Natural killer cell treated with Interleukin-12 subunit alpha and Interleukin-12 subunit beta and Interleukin-15 and Interleukin-18, amount 100 ng/mL, for 72 hours (primary cell): ENCODE results near the gene GPX7. TPM values are rescaled to one million over a fixed set of nuclear protein-coding genes. Genes with fewer than 3 reads are reported as not detected.

Source experiments
- ATAC-seq, 2 donors: fragments of 150-1000 bp; cut with Tn5 transposase in 1 of 2; sonication (Bioruptor Pico), chemical (Tn5 transposase) in 1 of 2; 2 replicates each; pipeline ENCODE4 v1.10.0; 2021
- DNase-seq: peaks from one replicate; pipeline ENCODE4 v3.0.0; 2022; ENCODE audit warnings: low spot score
- H3K27ac Mint-ChIP-seq, 2 donors: 1 replicate in 1 of 2; 2 replicates in 1 of 2; pipeline ENCODE4 v1.8.0; 2022; ENCODE audit warnings: mixed read lengths in 2 of 2, mild to moderate bottlenecking in 1 of 2, moderate library complexity in 1 of 2
- H3K27me3 Mint-ChIP-seq, 2 donors: 1 replicate in 1 of 2; 2 replicates in 1 of 2; pipeline ENCODE4 v1.8.0; 2022; ENCODE audit warnings: mixed read lengths in 2 of 2
- H3K36me3 Mint-ChIP-seq: one replicate; pipeline ENCODE4 v1.8.0; 2022; ENCODE audit warnings: mixed read lengths
- H3K4me1 Mint-ChIP-seq, 2 donors: 1 replicate in 1 of 2; 2 replicates in 1 of 2; pipeline ENCODE4 v1.8.0; 2022; ENCODE audit warnings: low read depth in 2 of 2, mixed read lengths in 2 of 2, mild to moderate bottlenecking in 1 of 2
- H3K4me3 Mint-ChIP-seq: one replicate; pipeline ENCODE4 v1.8.0; 2022; ENCODE audit warnings: mixed read lengths
- H3K9me3 Mint-ChIP-seq: 2 replicates; pipeline ENCODE4 v1.8.0; 2022; ENCODE audit warnings: mixed read lengths
- total RNA-seq, 2 donors: library from RNA; stranded (reverse); gene quantifications; one replicate each; pipeline ENCODE4 v1.2.3, GENCODE V29; 2022

Gene GPX7
- total RNA-seq, 2 donors from 2014 or later = 17.3 to 23.2 TPM

DNA sequence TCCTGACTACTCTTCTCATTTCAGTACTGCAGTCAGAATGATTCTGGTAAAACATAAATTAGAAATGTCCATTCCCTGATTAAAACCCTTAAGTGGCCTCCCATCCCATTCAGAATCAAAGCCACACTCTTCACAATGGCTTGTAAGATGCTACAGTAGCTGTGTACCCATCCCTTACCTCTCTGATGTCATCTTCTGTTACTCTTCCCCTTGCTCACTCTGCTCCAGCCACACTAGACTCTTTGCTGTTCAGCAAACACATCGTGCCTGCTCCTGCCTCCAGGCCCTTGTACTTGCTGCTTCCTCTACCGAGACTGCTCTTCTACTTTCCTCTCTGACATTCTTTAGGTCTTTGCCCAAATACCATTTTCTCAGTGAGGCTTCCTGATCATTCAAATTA, 4.3 kb upstream of the GPX7 start:
- Mint-ChIP-seq H3K27ac (no peak overlapping the region), H3K9me3 (no peaks in the 10 kb centered on the region), H3K4me3 (no peak overlapping the region), H3K4me1 (peaks cover 12 to 14% of the 10 kb centered on the region in 2 donors), H3K27me3 (no peaks in the 10 kb centered on the region), H3K36me3 (no peaks in the 10 kb centered on the region)
- DNase-seq = no peak
- ATAC-seq = no peak

- DNase-seq (no peak), ATAC-seq (no peak)
- no peak overlapping the region for H3K27ac Mint-ChIP-seq
- no peaks in the 10 kb centered on the region for H3K27me3 Mint-ChIP-seq
- H3K9me3 Mint-ChIP-seq = no peaks in the 10 kb centered on the region
- H3K4me1 Mint-ChIP-seq = peaks cover 20 to 22% of the 10 kb centered on the region in 2 donors
- no peak overlapping the region for H3K4me3 Mint-ChIP-seq
- no peaks in the 10 kb centered on the region for H3K36me3 Mint-ChIP-seq
Measured at GRCh38 chr1:52598729-52599128, 3.4 kb upstream of the GPX7 start.

DNA sequence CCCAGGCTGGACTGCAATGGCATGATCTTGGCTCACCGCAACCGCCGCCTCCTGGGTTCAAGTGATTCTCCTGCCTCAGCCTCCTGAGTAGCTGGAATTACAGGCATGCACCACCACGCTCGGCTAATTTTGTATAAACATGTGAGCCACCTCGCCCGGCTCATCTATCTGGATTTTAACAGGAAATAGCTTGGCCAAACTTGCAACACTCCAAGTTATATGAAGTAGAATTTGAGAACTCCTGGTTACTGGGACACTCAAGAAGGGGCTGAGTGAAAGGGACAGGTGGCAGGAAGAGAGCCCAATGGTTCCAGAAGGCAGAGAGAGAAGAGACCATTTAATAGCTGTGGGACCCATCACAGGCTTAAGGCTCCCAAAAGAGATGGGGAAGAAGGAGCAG, 2.9 kb upstream of the GPX7 start:
- H3K27me3 Mint-ChIP-seq = no peaks in the 10 kb centered on the region
- DNase-seq (no peak), ATAC-seq (no peak)
- no peaks in the 10 kb centered on the region for H3K9me3 Mint-ChIP-seq
- H3K27ac Mint-ChIP-seq = no peak overlapping the region
- peaks cover 25 to 27% of the 10 kb centered on the region in 2 donors for H3K4me1 Mint-ChIP-seq
- H3K4me3 Mint-ChIP-seq = no peak overlapping the region
- H3K36me3 Mint-ChIP-seq = no peaks in the 10 kb centered on the region

- no peaks in the 10 kb centered on the region for H3K9me3 Mint-ChIP-seq
- no peak for DNase-seq
- H3K36me3 Mint-ChIP-seq = no peaks in the 10 kb centered on the region
- H3K27me3 Mint-ChIP-seq = no peaks in the 10 kb centered on the region
- H3K27ac Mint-ChIP-seq = peak overlapping the region; percentile 5 to 34
- peak overlapping the region; percentile 12 for H3K4me3 Mint-ChIP-seq
- H3K4me1 Mint-ChIP-seq = peaks cover 28 to 31% of the 10 kb centered on the region in 2 donors
- ATAC-seq = no peak
Measured at GRCh38 chr1:52600533-52601179, 1.5 kb upstream of the GPX7 start.

GRCh38 chr1:52601519-52601918, 652 bp upstream of the GPX7 start:
- H3K27ac Mint-ChIP-seq = peak overlapping the region; percentile 60 to 78
- no peaks in the 10 kb centered on the region for H3K27me3 Mint-ChIP-seq
- no peaks in the 10 kb centered on the region for H3K9me3 Mint-ChIP-seq
- peaks cover 31 to 32% of the 10 kb centered on the region in 2 donors for H3K4me1 Mint-ChIP-seq
- DNase-seq = no peak
- no peaks in the 10 kb centered on the region for H3K36me3 Mint-ChIP-seq
- peak overlapping the region; percentile 86 for H3K4me3 Mint-ChIP-seq
- ATAC-seq = no peak

DNA sequence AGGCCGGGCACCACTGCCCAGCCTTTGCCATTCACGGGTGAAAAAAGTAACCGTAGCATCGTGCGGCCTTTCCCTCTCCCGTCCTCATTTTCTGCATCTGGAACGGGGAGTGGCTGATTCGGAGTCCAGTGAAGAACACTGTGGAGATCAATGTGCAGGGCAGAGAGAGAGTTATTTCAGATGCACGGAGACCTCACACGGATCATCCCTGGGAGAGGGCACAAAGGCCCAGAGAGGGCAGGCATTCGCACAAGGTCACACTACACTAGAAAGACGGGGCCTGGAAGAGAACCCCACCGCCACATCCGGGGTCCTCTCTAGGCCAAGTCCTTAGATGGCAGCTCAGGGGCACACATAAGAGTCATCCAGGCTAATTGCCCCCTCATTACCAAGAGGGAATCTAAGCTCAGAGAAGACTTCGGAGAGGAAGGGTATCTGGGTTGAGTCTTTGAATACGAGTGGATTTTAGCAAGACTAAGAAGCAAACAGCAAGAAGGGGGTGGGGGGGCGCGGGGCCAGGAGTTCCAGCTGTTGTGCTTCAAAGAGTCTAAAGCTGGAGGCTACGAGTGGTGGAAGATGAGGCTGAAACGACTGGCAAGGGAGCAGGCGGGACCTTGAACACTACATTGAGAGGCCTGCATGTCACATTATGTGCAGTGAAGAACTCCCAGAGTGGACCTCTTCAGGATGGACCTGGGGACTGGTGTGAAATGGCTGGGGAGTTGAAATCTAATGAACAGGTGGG, 857 bp downstream of the GPX7 start:
- peaks cover 31 to 32% of the 10 kb centered on the region in 2 donors for H3K4me1 Mint-ChIP-seq
- H3K36me3 Mint-ChIP-seq = no peaks in the 10 kb centered on the region
- ATAC-seq (peak in 1 of 2 donors; percentile 48), DNase-seq (no peak)
- peak overlapping the region; percentile 84 for H3K4me3 Mint-ChIP-seq
- no peaks in the 10 kb centered on the region for H3K9me3 Mint-ChIP-seq
- no peaks in the 10 kb centered on the region for H3K27me3 Mint-ChIP-seq
- H3K27ac Mint-ChIP-seq = peak overlapping the region; percentile 78 to 89

- peak overlapping the region; percentile 84 for H3K4me3 Mint-ChIP-seq
- no peak for DNase-seq
- H3K9me3 Mint-ChIP-seq = no peaks in the 10 kb centered on the region
- peak overlapping the region; percentile 78 to 89 for H3K27ac Mint-ChIP-seq
- no peak for ATAC-seq
- H3K36me3 Mint-ChIP-seq = no peaks in the 10 kb centered on the region
- H3K27me3 Mint-ChIP-seq = no peaks in the 10 kb centered on the region
- peaks cover 30 to 31% of the 10 kb centered on the region in 2 donors for H3K4me1 Mint-ChIP-seq
Measured at GRCh38 chr1:52603630-52604029, 1.5 kb downstream of the GPX7 start.

GRCh38 chr1:52604063-52604770, 2.0 kb downstream of the GPX7 start:
- DNase-seq (no peak), ATAC-seq (no peak)
- Mint-ChIP-seq H3K4me1 (peaks cover 30 to 31% of the 10 kb centered on the region in 2 donors), H3K27ac (peak overlapping the region; percentile 78 to 89), H3K9me3 (no peaks in the 10 kb centered on the region), H3K27me3 (no peaks in the 10 kb centered on the region), H3K36me3 (no peaks in the 10 kb centered on the region), H3K4me3 (peak overlapping the region; percentile 84)

- H3K27me3 Mint-ChIP-seq = no peaks in the 10 kb centered on the region
- peaks cover 8 to 28% of the 10 kb centered on the region in 2 donors for H3K4me1 Mint-ChIP-seq
- no peak for DNase-seq
- H3K4me3 Mint-ChIP-seq = no peak overlapping the region
- H3K36me3 Mint-ChIP-seq = no peaks in the 10 kb centered on the region
- no peak for ATAC-seq
- H3K27ac Mint-ChIP-seq = peak overlapping the region in 1 of 2 donors; percentile 14
- no peaks in the 10 kb centered on the region for H3K9me3 Mint-ChIP-seq
Measured at GRCh38 chr1:52613636-52614373, 11.6 kb downstream of the GPX7 start.

- Mint-ChIP-seq H3K4me1 (peaks cover 8 to 28% of the 10 kb centered on the region in 2 donors), H3K4me3 (no peak overlapping the region), H3K9me3 (no peaks in the 10 kb centered on the region), H3K27ac (no peak overlapping the region), H3K27me3 (no peaks in the 10 kb centered on the region), H3K36me3 (no peaks in the 10 kb centered on the region)
- DNase-seq = no peak
- ATAC-seq = no peak
Measured at GRCh38 chr1:52614671-52615070, 12.5 kb downstream of the GPX7 start.

DNA sequence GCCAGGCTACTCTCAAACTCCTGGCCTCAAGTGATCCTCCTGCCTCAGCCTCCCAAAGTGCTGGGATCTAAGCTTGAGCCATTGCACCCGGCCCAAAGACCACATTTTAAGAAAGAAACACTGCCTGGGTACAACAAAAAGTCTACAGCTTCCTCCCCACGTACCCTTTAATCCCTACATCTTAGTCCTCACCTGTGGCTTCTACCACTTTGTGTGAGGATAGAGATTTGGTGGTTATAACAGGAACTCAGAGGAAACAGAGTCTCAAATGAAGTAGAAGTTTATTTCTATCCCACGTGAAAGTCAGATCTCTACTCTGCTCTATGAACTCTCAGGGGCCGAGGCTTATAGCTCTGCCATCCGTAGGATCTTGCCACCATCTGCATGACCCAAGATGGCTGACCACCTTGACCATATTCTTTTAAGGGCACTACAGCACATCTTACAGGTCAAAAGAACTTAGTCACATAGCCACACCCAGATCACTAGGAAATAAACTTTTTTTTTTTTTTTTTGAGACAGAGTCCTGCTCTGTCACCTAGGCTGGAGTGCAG, 13.4 kb downstream of the GPX7 start:
- DNase-seq (no peak), ATAC-seq (no peak)
- Mint-ChIP-seq H3K27me3 (no peaks in the 10 kb centered on the region), H3K27ac (peak overlapping the region in 1 of 2 donors; percentile 35), H3K9me3 (no peaks in the 10 kb centered on the region), H3K36me3 (peaks cover 5% of the 10 kb centered on the region), H3K4me1 (peaks cover 11 to 30% of the 10 kb centered on the region in 2 donors), H3K4me3 (no peak overlapping the region)

DNA sequence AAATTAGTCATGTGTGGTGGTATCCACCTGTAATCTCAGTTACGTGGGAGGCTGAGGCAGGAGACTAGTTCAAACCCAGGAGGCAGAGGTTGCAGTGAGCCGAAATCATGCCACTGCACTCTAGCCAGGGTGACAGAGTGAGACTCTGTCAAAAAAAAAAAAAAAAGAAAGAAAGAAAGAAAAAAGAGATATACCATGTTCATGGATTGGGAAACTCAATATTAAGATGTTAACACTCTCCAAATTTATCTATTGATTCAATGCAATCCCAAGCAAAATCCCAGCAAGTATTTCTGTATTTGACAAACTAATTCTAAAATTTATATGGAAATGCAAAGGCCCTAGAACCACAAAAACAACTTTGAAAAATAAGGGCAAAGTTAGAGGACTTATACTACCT, 19.8 kb downstream of the GPX7 start:
- no peak overlapping the region for H3K27ac Mint-ChIP-seq
- H3K4me3 Mint-ChIP-seq = no peak overlapping the region
- H3K4me1 Mint-ChIP-seq = peaks cover 11 to 21% of the 10 kb centered on the region in 2 donors
- no peaks in the 10 kb centered on the region for H3K27me3 Mint-ChIP-seq
- ATAC-seq = no peak
- DNase-seq = no peak
- H3K9me3 Mint-ChIP-seq = no peaks in the 10 kb centered on the region
- H3K36me3 Mint-ChIP-seq = peaks cover 7% of the 10 kb centered on the region

DNA sequence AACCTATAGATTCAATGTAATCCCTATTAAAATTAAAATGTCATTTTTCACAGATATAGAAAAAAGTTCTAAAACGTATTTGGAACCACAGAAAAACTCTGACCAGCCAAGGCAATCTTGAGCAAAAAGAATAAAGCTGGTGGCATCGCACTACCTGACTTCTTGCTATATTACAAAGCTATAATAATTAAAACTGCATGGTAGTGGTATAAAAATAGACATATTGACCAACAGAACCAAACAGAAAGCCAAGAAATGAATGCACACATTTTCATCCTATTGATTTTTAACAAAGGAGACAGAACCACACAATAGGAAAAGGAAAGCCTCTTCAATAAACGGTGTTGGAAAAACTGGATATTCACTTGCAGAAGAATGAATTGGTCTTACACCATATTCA, 21.6 kb downstream of the GPX7 start:
- no peaks in the 10 kb centered on the region for H3K27me3 Mint-ChIP-seq
- no peak overlapping the region for H3K27ac Mint-ChIP-seq
- H3K9me3 Mint-ChIP-seq = no peaks in the 10 kb centered on the region
- H3K36me3 Mint-ChIP-seq = peaks cover 7% of the 10 kb centered on the region
- ATAC-seq (no peak), DNase-seq (no peak)
- H3K4me1 Mint-ChIP-seq = peaks cover 16 to 18% of the 10 kb centered on the region in 2 donors
- no peak overlapping the region for H3K4me3 Mint-ChIP-seq
